ENCODE measurements around the gene CCDC86.

The CCDC86 gene

GRCh38 chr11:60899046-60899936, 57.4 kb downstream of the CCDC86 start:
- DNase-seq: peak; percentile 36

DNA sequence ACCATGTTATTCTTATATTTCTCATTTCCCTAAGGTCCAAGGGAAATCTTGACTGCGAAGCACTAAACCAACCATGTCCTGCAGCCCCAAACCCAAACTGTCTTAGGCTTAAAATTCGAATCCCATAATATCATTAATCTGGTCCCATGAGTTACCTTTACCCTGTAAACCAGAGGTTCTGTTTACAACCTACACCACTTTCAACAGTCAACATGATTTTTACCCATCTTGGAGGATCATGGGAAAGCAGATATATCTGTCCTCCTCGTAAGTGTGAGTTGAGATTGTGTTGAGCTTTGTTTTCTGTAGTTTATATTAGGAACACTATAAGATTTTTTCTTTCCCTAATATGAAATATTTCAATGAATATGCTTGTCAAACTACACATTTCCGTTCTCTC, 58.1 kb downstream of the CCDC86 start:
- DNase-seq: no peak
